Measurements from ENCODE around the gene KCNK2.

Gene KCNK2

GRCh38 chr1:215082532-215083382 lies at the start of gene KCNK2:
Gene KCNK2 (plus strand): TSS chr1:215082737. CDS start chr1:215083386, 649 bp downstream.
- Histone ChIP-seq H3K4me2 (ENCODE audit: low read depth, low read length, poor library complexity, severe bottlenecking) (no peak within 1 kb of the TSS), H3F3A (ENCODE audit: low read depth) (no peaks in the 10 kb centered on the region), H3K36me3 (ENCODE audit: insufficient read depth, low read length) (no peaks in the 10 kb centered on the region), H3K4me3 (ENCODE audit: low read length, poor library complexity, severe bottlenecking) (no peak within 1 kb of the TSS), H3K4me1 (ENCODE audit: insufficient read depth, low read length, poor library complexity, severe bottlenecking) (no peaks in the 10 kb centered on the region), H3K9me3 (ENCODE audit: insufficient read depth, low read depth, low read length) (no peaks in the 10 kb centered on the region), H3K9me2 (replicated peaks; ENCODE audit: low read depth, low read length) (no peaks in the 10 kb centered on the region), H3K79me2 (ENCODE audit: insufficient read depth, low read length) (no peaks in the 10 kb centered on the region), H3K27me3 (ENCODE audit: insufficient read depth, low read length, poor library complexity, severe bottlenecking) (no peaks in the 10 kb centered on the region), H4K20me1 (ENCODE audit: insufficient read depth, low read length, poor library complexity, severe bottlenecking) (no peaks in the 10 kb centered on the region), H2AFZ (ENCODE audit: low read length) (no peak within 1 kb of the TSS), H3K9ac (ENCODE audit: low read depth, low read length, poor library complexity, severe bottlenecking) (no peak within 1 kb of the TSS)
- TF ChIP-seq CTCF (conservative IDR thresholded peaks at IDR 0.05; ENCODE audit: low read length) (no peak), EZH2phosphoT487 (IDR thresholded peaks at IDR 0.05; ENCODE audit: borderline replicate concordance) (no peak)

GRCh38 chr1:215032911-215033526 lies 49.5 kb upstream of the KCNK2 start:
- no peaks in the 10 kb centered on the region for H3K27me3 ChIP-seq (ENCODE audit: insufficient read depth, low read length, poor library complexity, severe bottlenecking)
- no peak overlapping the region for H3K4me2 ChIP-seq (ENCODE audit: low read depth, low read length, poor library complexity, severe bottlenecking)
- no peaks in the 10 kb centered on the region for H3K9me3 ChIP-seq (ENCODE audit: insufficient read depth, low read depth, low read length)
- H4K20me1 ChIP-seq (ENCODE audit: insufficient read depth, low read length, poor library complexity, severe bottlenecking) = no peaks in the 10 kb centered on the region
- no peaks in the 10 kb centered on the region for H3K36me3 ChIP-seq (ENCODE audit: insufficient read depth, low read length)
- no peak overlapping the region for H3K9ac ChIP-seq (ENCODE audit: low read depth, low read length, poor library complexity, severe bottlenecking)
- H2AFZ ChIP-seq (ENCODE audit: low read length) = no peak overlapping the region
- no peaks in the 10 kb centered on the region for H3F3A ChIP-seq (ENCODE audit: low read depth)
- no peak overlapping the region for H3K4me3 ChIP-seq (ENCODE audit: low read length, poor library complexity, severe bottlenecking)
- no peaks in the 10 kb centered on the region for H3K9me2 ChIP-seq (replicated peaks; ENCODE audit: low read depth, low read length)
- no peaks in the 10 kb centered on the region for H3K79me2 ChIP-seq (ENCODE audit: insufficient read depth, low read length)
- no peak for TF ChIP-seq CTCF (conservative IDR thresholded peaks at IDR 0.05; ENCODE audit: low read length)
- no peak for TF ChIP-seq EZH2phosphoT487 (IDR thresholded peaks at IDR 0.05; ENCODE audit: borderline replicate concordance)
- no peaks in the 10 kb centered on the region for H3K4me1 ChIP-seq (ENCODE audit: insufficient read depth, low read length, poor library complexity, severe bottlenecking)

- Histone ChIP-seq H3K27me3 (ENCODE audit: insufficient read depth, low read length, poor library complexity, severe bottlenecking) (no peaks in the 10 kb centered on the region), H4K20me1 (ENCODE audit: insufficient read depth, low read length, poor library complexity, severe bottlenecking) (no peaks in the 10 kb centered on the region), H3K9me3 (ENCODE audit: insufficient read depth, low read depth, low read length) (no peaks in the 10 kb centered on the region), H3K36me3 (ENCODE audit: insufficient read depth, low read length) (no peaks in the 10 kb centered on the region), H3F3A (ENCODE audit: low read depth) (no peaks in the 10 kb centered on the region), H3K9me2 (replicated peaks; ENCODE audit: low read depth, low read length) (no peaks in the 10 kb centered on the region), H3K9ac (ENCODE audit: low read depth, low read length, poor library complexity, severe bottlenecking) (no peak overlapping the region), H2AFZ (ENCODE audit: low read length) (no peak overlapping the region), H3K4me3 (ENCODE audit: low read length, poor library complexity, severe bottlenecking) (no peak overlapping the region), H3K79me2 (ENCODE audit: insufficient read depth, low read length) (no peaks in the 10 kb centered on the region), H3K4me1 (ENCODE audit: insufficient read depth, low read length, poor library complexity, severe bottlenecking) (no peaks in the 10 kb centered on the region), H3K4me2 (ENCODE audit: low read depth, low read length, poor library complexity, severe bottlenecking) (no peak overlapping the region)
- TF ChIP-seq CTCF (conservative IDR thresholded peaks at IDR 0.05; ENCODE audit: low read length) (no peak), EZH2phosphoT487 (IDR thresholded peaks at IDR 0.05; ENCODE audit: borderline replicate concordance) (no peak)
Observed at GRCh38 chr1:215040190-215040589, 42.3 kb upstream of the KCNK2 start.
